MCF 10A (cell line): ENCODE data around the gene PLCD3. TPM values are rescaled to one million over a fixed set of nuclear protein-coding genes. Genes with fewer than 3 reads are reported as not detected.

Experiments used
- BruUV-seq: library from RNA; stranded (reverse); fragments of 400-500 nt; replicated peaks from 2 replicates; lab custom pipeline; 2021; lab: Mats Ljungman, UMichigan
- CTCF ChIA-PET: fragments of 300-600 bp; sonication (Branson Sonifier 250); formaldehyde crosslinking; extraction: SDS; loops from one replicate; lab custom pipeline; 2021; ENCODE audit warnings: antibody characterized with exemption, inconsistent platforms; lab: Yijun Ruan, JAX
- POLR2A ChIA-PET: fragments of 300-600, 350-650 bp; sonication (Branson Sonifier 250); formaldehyde crosslinking; extraction: SDS; loops from one replicate; lab custom pipeline; 2020; ENCODE audit warnings: antibody characterized with exemption, inconsistent platforms; lab: Yijun Ruan, JAX
- DNase-seq: peaks from one replicate; pipeline ENCODE4 v3.0.0-alpha.2; 2018; ENCODE audit not compliant: unreplicated experiment
- H3K27ac Mint-ChIP-seq: one replicate; pipeline ENCODE4 v1.8.0; 2022; ENCODE audit warnings: mild to moderate bottlenecking, low read depth, mixed read lengths; ENCODE audit not compliant: unreplicated experiment
- H3K27me3 Mint-ChIP-seq: one replicate; pipeline ENCODE4 v1.8.0; 2022; ENCODE audit warnings: mixed read lengths; ENCODE audit not compliant: insufficient read depth, unreplicated experiment
- H3K36me3 Mint-ChIP-seq: one replicate; pipeline ENCODE4 v1.8.0; 2022; ENCODE audit warnings: mild to moderate bottlenecking, moderate library complexity, mixed read lengths; ENCODE audit not compliant: insufficient read depth, unreplicated experiment
- H3K4me1 Mint-ChIP-seq: one replicate; pipeline ENCODE4 v1.8.0; 2022; ENCODE audit warnings: mixed read lengths; ENCODE audit not compliant: insufficient read depth, unreplicated experiment
- H3K4me3 Mint-ChIP-seq: one replicate; pipeline ENCODE4 v1.8.0; 2022; ENCODE audit warnings: mild to moderate bottlenecking, moderate library complexity, mixed read lengths; ENCODE audit not compliant: unreplicated experiment
- H3K9me3 Mint-ChIP-seq: one replicate; pipeline ENCODE4 v1.8.0; 2022; ENCODE audit warnings: mixed read lengths; ENCODE audit not compliant: unreplicated experiment
- intact Hi-C: fragments of 100-400 bp; cut with micrococcal nuclease; formaldehyde crosslinking; loops from 2 replicates; pipeline ENCODE4 v1.14.1; 2022
- total RNA-seq: library from RNA; stranded (reverse); gene quantifications from 2 replicates; pipeline ENCODE4 v1.2.3, GENCODE V29; 2022
- TF ChIP-seq, protein P1 (sequence below): fragments of 200-600 bp; IDR thresholded peaks from one replicate; pipeline ENCODE4 v1.8.0; 2022; ENCODE audit warnings: antibody characterized with exemption, mild to moderate bottlenecking; ENCODE audit not compliant: unreplicated experiment

The PLCD3 gene
- total RNA-seq, 1 experiment from 2014 or later, result 69.7 TPM

DNA sequence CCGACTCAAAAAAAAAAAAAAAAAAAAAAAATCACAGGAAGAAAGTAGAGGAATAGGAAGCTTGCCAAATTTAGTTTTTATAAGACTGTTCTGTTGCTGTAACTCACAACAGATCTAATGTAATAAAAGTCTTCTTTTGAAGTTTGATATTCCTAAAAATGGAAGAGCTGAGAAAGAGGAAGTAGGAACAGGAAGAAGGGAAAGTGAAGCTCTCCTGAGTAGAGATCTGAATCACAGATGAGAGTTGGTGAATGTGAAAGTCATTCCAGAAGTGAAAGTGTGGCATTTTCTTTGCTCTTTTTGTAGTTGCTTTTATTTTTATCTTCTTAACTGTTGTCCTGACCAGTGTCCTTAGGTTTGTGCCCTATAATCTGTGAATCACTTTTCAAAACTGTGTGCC lies 69.1 kb downstream of the PLCD3 start:
- ChIA-PET POLR2A (interaction anchor here (1.4 to 4.8 kb wide), 6 partner anchors 8 to 164 kb away, joined by 4 to 180 read pairs (median 12); partner anchors contain the start of genes DCAKD and EFTUD2), CTCF (interaction anchor here (0.6 to 1.5 kb wide), 4 partner anchors 32 to 138 kb away, joined by 3 to 6 read pairs (median 5); partner anchors contain the start of gene ACBD4)
- Mint-ChIP-seq H3K4me1 (peaks cover 5% of the 10 kb centered on the region), H3K36me3 (peaks cover 21% of the 10 kb centered on the region), H3K27ac (no peak overlapping the region), H3K4me3 (no peak overlapping the region), H3K9me3 (no peaks in the 10 kb centered on the region), H3K27me3 (no peaks in the 10 kb centered on the region)
- TF ChIP-seq, protein P1, sequence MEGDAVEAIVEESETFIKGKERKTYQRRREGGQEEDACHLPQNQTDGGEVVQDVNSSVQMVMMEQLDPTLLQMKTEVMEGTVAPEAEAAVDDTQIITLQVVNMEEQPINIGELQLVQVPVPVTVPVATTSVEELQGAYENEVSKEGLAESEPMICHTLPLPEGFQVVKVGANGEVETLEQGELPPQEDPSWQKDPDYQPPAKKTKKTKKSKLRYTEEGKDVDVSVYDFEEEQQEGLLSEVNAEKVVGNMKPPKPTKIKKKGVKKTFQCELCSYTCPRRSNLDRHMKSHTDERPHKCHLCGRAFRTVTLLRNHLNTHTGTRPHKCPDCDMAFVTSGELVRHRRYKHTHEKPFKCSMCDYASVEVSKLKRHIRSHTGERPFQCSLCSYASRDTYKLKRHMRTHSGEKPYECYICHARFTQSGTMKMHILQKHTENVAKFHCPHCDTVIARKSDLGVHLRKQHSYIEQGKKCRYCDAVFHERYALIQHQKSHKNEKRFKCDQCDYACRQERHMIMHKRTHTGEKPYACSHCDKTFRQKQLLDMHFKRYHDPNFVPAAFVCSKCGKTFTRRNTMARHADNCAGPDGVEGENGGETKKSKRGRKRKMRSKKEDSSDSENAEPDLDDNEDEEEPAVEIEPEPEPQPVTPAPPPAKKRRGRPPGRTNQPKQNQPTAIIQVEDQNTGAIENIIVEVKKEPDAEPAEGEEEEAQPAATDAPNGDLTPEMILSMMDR, result no peak
- no peak for DNase-seq
- intact Hi-C loops, result no loop called here
- no TSS peak for BruUV-seq

DNA sequence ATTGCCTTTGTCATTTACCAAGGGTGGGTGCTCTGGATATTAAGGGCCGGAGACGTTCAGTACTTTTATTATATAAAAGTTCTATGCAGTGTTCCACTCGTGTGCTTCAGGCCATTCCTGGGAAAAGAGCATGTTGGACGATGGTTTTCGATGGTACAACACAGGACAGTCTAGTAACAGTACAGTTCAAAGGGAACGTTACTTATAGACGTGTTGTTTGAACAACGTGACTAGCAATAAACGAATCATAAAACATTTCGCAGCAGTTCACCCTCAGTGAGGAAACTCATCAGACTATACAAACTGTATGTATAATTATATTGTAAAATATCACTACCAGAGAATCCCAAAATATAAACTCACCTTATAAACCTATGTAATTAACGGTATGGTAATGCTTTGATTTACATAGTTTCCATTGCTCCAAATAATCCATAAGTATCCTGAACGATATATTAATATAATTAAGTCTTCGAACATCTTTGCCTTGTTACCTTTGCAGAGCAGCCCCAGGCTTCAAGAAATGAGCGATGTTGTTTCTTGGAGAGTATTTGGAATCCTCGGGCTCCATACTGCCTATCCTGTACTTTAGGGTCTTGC lies 70.6 kb downstream of the PLCD3 start:
- intact Hi-C loops, result no loop called here
- Mint-ChIP-seq H3K36me3 (peaks cover 26% of the 10 kb centered on the region), H3K27ac (peak overlapping the region; percentile 94), H3K4me3 (peak overlapping the region; percentile 84), H3K4me1 (peaks cover 5% of the 10 kb centered on the region), H3K9me3 (no peaks in the 10 kb centered on the region), H3K27me3 (no peaks in the 10 kb centered on the region)
- TF ChIP-seq, protein P1, result no peak
- BruUV-seq, result TSS peak; percentile 78
- ChIA-PET POLR2A (interaction anchor here (0.6 to 4.8 kb wide), 31 partner anchors 10 to 256 kb away, joined by 3 to 180 read pairs (median 5); partner anchors contain the start of genes ACBD4, DCAKD, EFTUD2 and HEXIM1), CTCF (interaction anchor here (0.6 to 1.8 kb wide), 8 partner anchors 13 to 1643 kb away, joined by 3 to 7 read pairs (median 4); partner anchors contain the start of gene PLCD3)
- no peak for DNase-seq

DNA sequence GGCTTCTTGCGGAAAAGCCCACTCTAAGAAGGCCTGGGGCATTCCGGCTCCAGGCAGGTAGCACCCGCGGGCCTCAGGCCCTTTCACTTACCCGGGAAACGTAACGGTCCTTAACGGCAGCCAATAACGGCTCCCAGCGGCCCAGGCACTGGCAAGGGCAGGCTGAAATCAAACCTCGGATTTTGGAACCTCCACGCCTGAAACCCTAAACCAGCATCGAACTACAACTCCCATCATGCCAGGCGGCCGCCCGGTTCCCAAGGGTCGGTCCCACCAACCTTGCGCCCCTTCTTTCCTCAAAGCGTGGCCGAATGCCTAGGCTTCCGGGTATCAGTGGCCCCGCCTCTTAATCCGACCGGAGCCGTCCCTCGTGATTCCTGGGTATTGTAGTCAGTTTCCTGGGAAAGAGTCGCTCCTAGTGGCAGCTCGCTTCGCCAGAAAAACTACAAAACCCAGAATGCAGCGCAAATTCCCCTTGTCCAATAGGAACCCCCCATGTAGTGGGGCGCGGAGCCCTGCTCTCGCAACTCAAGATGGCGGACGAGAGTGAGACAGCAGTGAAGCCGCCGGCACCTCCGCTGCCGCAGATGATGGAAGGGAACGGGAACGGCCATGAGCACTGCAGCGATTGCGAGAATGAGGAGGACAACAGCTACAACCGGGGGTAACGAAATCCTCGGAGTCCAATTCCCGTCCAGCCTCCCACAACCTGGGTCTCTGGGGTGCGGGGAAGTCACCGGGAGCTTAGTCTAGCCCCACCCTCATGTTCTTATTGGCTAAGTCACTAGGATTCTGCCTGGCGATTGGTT lies 71.3 kb downstream of the PLCD3 start, which contains the start of gene NMT1:
Gene NMT1 (plus strand): TSS at position 521 of the 809 bp plus-strand sequence. CDS start 13 bp downstream, at position 534.
- intact Hi-C loops, result no loop called here
- POLR2A ChIA-PET, result interaction anchor here (0.6 to 4.8 kb wide), 32 partner anchors 10 to 256 kb away, joined by 3 to 180 read pairs (median 5); partner anchors contain the start of genes ACBD4, DCAKD, EFTUD2 and HEXIM1
- H3K36me3 Mint-ChIP-seq, result peaks cover 28% of the 10 kb centered on the region

More for the DNA sequence above, 71.3 kb downstream of the PLCD3 start, which contains the start of gene NMT1:
- BruUV-seq, result no TSS peak
- CTCF ChIA-PET, result interaction anchor here (0.6 to 1.9 kb wide), 9 partner anchors 12 to 1643 kb away, joined by 3 to 7 read pairs (median 4); partner anchors contain the start of gene PLCD3
- peak; percentile 100 for DNase-seq
- Mint-ChIP-seq H3K4me1 (peaks cover 5% of the 10 kb centered on the region), H3K9me3 (no peaks in the 10 kb centered on the region), H3K4me3 (peak within 1 kb of the TSS; percentile 84), H3K27ac (peak within 1 kb of the TSS; percentile 94), H3K27me3 (no peaks in the 10 kb centered on the region)
- TF ChIP-seq, protein P1, result no peak
